Transverse colon (tissue), 4 donors: ENCODE results near the gene PCSK5. TPM values are rescaled to one million over a fixed set of nuclear protein-coding genes. Genes with fewer than 3 reads are reported as not detected.

Experiments
- DNase-seq: peaks from one replicate; pipeline ENCODE4 v3.0.0-alpha.2; 2019
- H3K27ac ChIP-seq, 4 donors: fragments of 200-600 bp; sonication (generic); 2 replicates each; pipeline ENCODE4 v1.5.1; 2016 to 2018; ENCODE audit warnings: inconsistent platforms in 4 of 4
- H3K27me3 ChIP-seq: fragments of 200-600 bp; sonication (generic); 2 replicates; pipeline ENCODE4 v1.5.1; 2017; ENCODE audit warnings: inconsistent platforms
- H3K36me3 ChIP-seq, 4 donors: fragments of 200-600 bp; sonication (generic); 2 replicates each; pipeline ENCODE4 v1.5.1; 2017 to 2019; ENCODE audit warnings: inconsistent platforms in 4 of 4
- H3K4me1 ChIP-seq, 4 donors: fragments of 200-600 bp; sonication (generic); 2 replicates each; pipeline ENCODE4 v1.5.1; 2017 to 2020; ENCODE audit warnings: inconsistent platforms in 4 of 4
- H3K4me3 ChIP-seq, 4 donors: fragments of 200-600 bp; sonication (generic); 1 replicate in 1 of 4; 2 replicates in 3 of 4; pipeline versions ENCODE4 v1.5.1 to v1.6.1; 2017 to 2019; ENCODE audit warnings: inconsistent platforms in 4 of 4
- H3K9me3 ChIP-seq, 2 donors: fragments of 200-600 bp; sonication (generic); 2 replicates each; pipeline ENCODE4 v1.5.1; 2017 to 2019; ENCODE audit warnings: inconsistent platforms in 2 of 2
- CTCF ChIP-seq, 5 experiments: fragments of 200-600 bp in 3 of 5; fragments of 450-650 bp in 2 of 5; sonication (generic) in 3 of 5; IDR thresholded peaks; 1 replicate in 2 of 5; 2 replicates in 3 of 5; pipeline ENCODE4 v1.5.1; 2016 to 2017; ENCODE audit warnings: antibody characterized with exemption in 5 of 5, inconsistent platforms in 3 of 5, mild to moderate bottlenecking in 2 of 5, moderate library complexity in 1 of 5
- EP300 ChIP-seq: sonication (generic); formaldehyde crosslinking; IDR thresholded peaks from one replicate; pipeline ENCODE4 v1.6.1; 2017; ENCODE audit warnings: antibody characterized with exemption, low read depth
- POLR2A ChIP-seq: fragments of 450-650 bp; IDR thresholded peaks from one replicate; pipeline ENCODE4 v1.6.1; 2016; ENCODE audit warnings: antibody characterized with exemption, mild to moderate bottlenecking, moderate library complexity
- POLR2AphosphoS5 ChIP-seq, 3 donors: sonication (generic); formaldehyde crosslinking; IDR thresholded peaks; one replicate each; pipeline ENCODE4 v1.6.1; 2016; ENCODE audit warnings: antibody characterized with exemption in 3 of 3
- WGBS, 2 donors: methylation state at CpG; one replicate each; pipeline ENCODE4 v1.1.5; 2018; ENCODE audit warnings: low coverage in 1 of 2; 5-methylcytosine and 5-hydroxymethylcytosine counted together
- in situ Hi-C, 4 donors: fragments of 200-750 bp; cut with MboI; loops; one replicate each; pipeline versions ENCODE4 v1.15.0 to v1.15.1; 2017; ENCODE audit warnings: low sequenced_read_pairs in 3 of 4, low pct_ligation_motif_present in 1 of 4, low pct_unique_long_range_greater_than_20kb in 1 of 4
- intact Hi-C: fragments of 100-400 bp; cut with DNase I; formaldehyde crosslinking; loops from one replicate; pipeline ENCODE4 v1.15.1; 2023; ENCODE audit warnings: low total_unique reads
- total RNA-seq, 4 donors: library from RNA; depleted of rRNA; stranded (reverse); fragments of >200 nt; gene quantifications; one replicate each; pipeline ENCODE4 v1.1.0, GENCODE V29; 2016

PCSK5 gene
- total RNA-seq, 4 donors from 2014 or later: 110 to 248 (median 127) TPM

GRCh38 chr9:76112151-76112550 lies 221.7 kb downstream of the PCSK5 start:
- no peaks in the 10 kb centered on the region for H3K36me3 ChIP-seq
- peaks cover 0 to 8% (median 4%) of the 10 kb centered on the region in 4 donors for H3K4me1 ChIP-seq
- H3K27ac ChIP-seq: no peak overlapping the region
- intact Hi-C loops: no loop called here
- 50 to 61% methylated on average over 2 of the region's 2 CpGs for WGBS, 2 donors
- in situ Hi-C loops: no loop called here
- DNase-seq: no peak
- H3K9me3 ChIP-seq: no peaks in the 10 kb centered on the region
- H3K27me3 ChIP-seq: no peaks in the 10 kb centered on the region
- H3K4me3 ChIP-seq: no peak overlapping the region
- TF ChIP-seq POLR2A: no peak

GRCh38 chr9:76114144-76114543 lies 223.7 kb downstream of the PCSK5 start:
- no peak for DNase-seq
- Histone ChIP-seq H3K4me3 (no peak overlapping the region), H3K27ac (no peak overlapping the region), H3K4me1 (peaks cover 0 to 8% (median 5%) of the 10 kb centered on the region in 4 donors), H3K9me3 (no peaks in the 10 kb centered on the region), H3K36me3 (no peaks in the 10 kb centered on the region), H3K27me3 (no peaks in the 10 kb centered on the region)
- TF ChIP-seq CTCF (IDR thresholded peaks at IDR 0.05) (no peak), POLR2A (no peak), POLR2AphosphoS5 (IDR thresholded peaks at IDR 0.05) (no peak), EP300 (no peak)
- in situ Hi-C loops: no loop called here
- intact Hi-C loops: no loop called here
- WGBS, 2 donors: 64 to 74% methylated on average over 3 of the region's 3 CpGs

GRCh38 chr9:76115396-76115795 lies 224.9 kb downstream of the PCSK5 start:
- in situ Hi-C loops: no loop called here
- H3K9me3 ChIP-seq: no peaks in the 10 kb centered on the region
- H3K36me3 ChIP-seq: no peaks in the 10 kb centered on the region
- 82 to 91% methylated on average over 2 of the region's 2 CpGs for WGBS, 2 donors
- intact Hi-C loops: no loop called here
- no peak overlapping the region for H3K27ac ChIP-seq
- no peak for TF ChIP-seq POLR2AphosphoS5 (IDR thresholded peaks at IDR 0.05)
- no peak for TF ChIP-seq EP300
- no peak for TF ChIP-seq POLR2A
- TF ChIP-seq CTCF (IDR thresholded peaks at IDR 0.05): no peak
- DNase-seq: no peak
- no peak overlapping the region for H3K4me3 ChIP-seq
- H3K27me3 ChIP-seq: no peaks in the 10 kb centered on the region
- H3K4me1 ChIP-seq: peaks cover 0 to 5% (median 0%) of the 10 kb centered on the region in 4 donors

GRCh38 chr9:76115982-76116646 lies 225.6 kb downstream of the PCSK5 start:
- 80 to 90% methylated on average over 2 of the region's 2 CpGs for WGBS, 2 donors
- intact Hi-C loops: no loop called here

More at GRCh38 chr9:76115982-76116646, 225.6 kb downstream of the PCSK5 start:
- Histone ChIP-seq H3K4me1 (peaks cover 0 to 5% (median 0%) of the 10 kb centered on the region in 4 donors), H3K4me3 (no peak overlapping the region), H3K36me3 (no peaks in the 10 kb centered on the region), H3K27ac (no peak overlapping the region), H3K9me3 (no peaks in the 10 kb centered on the region), H3K27me3 (no peaks in the 10 kb centered on the region)
- no peak for DNase-seq
- TF ChIP-seq POLR2AphosphoS5 (IDR thresholded peaks at IDR 0.05) (no peak), CTCF (IDR thresholded peaks at IDR 0.05) (no peak), POLR2A (no peak), EP300 (no peak)
- in situ Hi-C loops: no loop called here
